ENCODE measurements around the gene ST6GAL2. TPM values are rescaled to one million over a fixed set of nuclear protein-coding genes. Genes with fewer than 3 reads are reported as not detected.

Gene ST6GAL2
- polyA plus RNA-seq, 3 donors: not detected

GRCh38 chr2:106886916-106887758 is 1.2 kb upstream of the ST6GAL2 start:
- H3K9ac ChIP-seq (ENCODE audit: insufficient read depth, low read length, poor library complexity, severe bottlenecking): no peak overlapping the region
- peaks cover 18 to 40% of the 10 kb centered on the region in 2 donors for H3K27me3 ChIP-seq (ENCODE audit: control insufficient read depth in 2 of 2, insufficient read depth in 2 of 2, low read length in 2 of 2)
- no peaks in the 10 kb centered on the region for H3K36me3 ChIP-seq (replicated peaks in 1 of 2; ENCODE audit: control insufficient read depth in 1 of 2, insufficient read depth in 2 of 2, low read length in 2 of 2)
- TF ChIP-seq CTCF (IDR thresholded peaks at IDR 0.05): no peak
- Mint-ChIP-seq H3K27me3 (ENCODE audit: low read depth in 3 of 3) (peaks cover 34 to 49% (median 47%) of the 10 kb centered on the region in 3 donors), H3K4me3 (peak overlapping the region in 1 of 2 donors; percentile 77), H3K9me3 (peaks cover 0 to 6% (median 0%) of the 10 kb centered on the region in 7 donors), H3K4me1 (peaks cover 3% of the 10 kb centered on the region), H3K36me3 (peaks cover 0 to 6% of the 10 kb centered on the region in 2 donors), H3K27ac (no peak overlapping the region)
- H3K4me1 ChIP-seq (ENCODE audit: control insufficient read depth in 1 of 2, insufficient read depth in 2 of 2, low read length in 2 of 2): no peaks in the 10 kb centered on the region
- H3K9me3 ChIP-seq (replicated peaks in 1 of 2; ENCODE audit: control insufficient read depth in 1 of 2, insufficient read depth in 1 of 2, low read length in 2 of 2): no peaks in the 10 kb centered on the region
- no peak overlapping the region for H2AFZ ChIP-seq (ENCODE audit: insufficient read depth, low read depth, low read length, poor library complexity, severe bottlenecking)
- no peaks in the 10 kb centered on the region for H3K79me2 ChIP-seq (ENCODE audit: insufficient read depth, low read length)
- intact Hi-C loops (cut with micrococcal nuclease): no loop called here
- H3K4me3 ChIP-seq (replicated peaks in 1 of 3; ENCODE audit: low read depth in 2 of 3, low read length in 3 of 3): no peak overlapping the region
- H3K27ac ChIP-seq (ENCODE audit: low read depth in 1 of 2, low read length in 2 of 2): no peak overlapping the region
- DNase-seq: no peak
- no peaks in the 10 kb centered on the region for H4K20me1 ChIP-seq (ENCODE audit: insufficient read depth, low read length)
- WGBS (ENCODE audit: insufficient coverage): under 1% methylated on average over 55 of the region's 71 CpGs
- no peak overlapping the region for H3K4me2 ChIP-seq (replicated peaks; ENCODE audit: extremely low read depth, low read length, poor library complexity, severe bottlenecking)

DNA sequence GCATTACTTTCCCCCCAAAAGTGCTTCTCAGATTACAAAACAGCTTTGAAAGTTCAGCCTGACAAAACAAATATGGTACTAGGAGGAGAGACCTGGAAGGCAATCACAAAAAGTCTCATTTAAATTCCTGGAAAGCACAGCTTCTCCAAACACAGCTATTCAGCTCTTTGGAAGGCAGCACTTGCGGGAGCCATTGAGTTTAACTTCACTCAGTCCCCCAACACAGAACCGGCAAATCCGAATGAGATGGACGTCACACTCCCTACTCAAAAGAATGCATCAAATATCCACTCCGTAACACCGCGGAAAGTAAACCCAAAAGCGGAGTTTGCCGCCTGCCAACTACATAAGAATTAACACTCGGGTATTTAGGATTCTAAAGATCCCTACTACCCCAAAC is 638 bp downstream of the ST6GAL2 start:
- Histone ChIP-seq H3K36me3 (replicated peaks in 1 of 2; ENCODE audit: control insufficient read depth in 1 of 2, insufficient read depth in 2 of 2, low read length in 2 of 2) (no peaks in the 10 kb centered on the region), H3K4me1 (ENCODE audit: control insufficient read depth in 1 of 2, insufficient read depth in 2 of 2, low read length in 2 of 2) (no peaks in the 10 kb centered on the region), H2AFZ (ENCODE audit: insufficient read depth, low read depth, low read length, poor library complexity, severe bottlenecking) (no peak overlapping the region), H3K4me2 (replicated peaks; ENCODE audit: extremely low read depth, low read length, poor library complexity, severe bottlenecking) (no peak overlapping the region), H3K9me3 (replicated peaks in 1 of 2; ENCODE audit: control insufficient read depth in 1 of 2, insufficient read depth in 1 of 2, low read length in 2 of 2) (no peaks in the 10 kb centered on the region), H3K27ac (ENCODE audit: low read depth in 1 of 2, low read length in 2 of 2) (no peak overlapping the region), H4K20me1 (ENCODE audit: insufficient read depth, low read length) (no peaks in the 10 kb centered on the region), H3K79me2 (ENCODE audit: insufficient read depth, low read length) (no peaks in the 10 kb centered on the region), H3K27me3 (ENCODE audit: control insufficient read depth in 2 of 2, insufficient read depth in 2 of 2, low read length in 2 of 2) (peaks cover 18 to 37% of the 10 kb centered on the region in 2 donors), H3K4me3 (replicated peaks in 1 of 3; ENCODE audit: low read depth in 2 of 3, low read length in 3 of 3) (no peak overlapping the region), H3K9ac (ENCODE audit: insufficient read depth, low read length, poor library complexity, severe bottlenecking) (no peak overlapping the region)
- 0% methylated on average over 5 of the region's 10 CpGs for WGBS (ENCODE audit: insufficient coverage)
- DNase-seq: no peak
- Mint-ChIP-seq H3K9me3 (peaks cover 0 to 6% (median 0%) of the 10 kb centered on the region in 7 donors), H3K27ac (no peak overlapping the region), H3K4me1 (peaks cover 3% of the 10 kb centered on the region), H3K27me3 (ENCODE audit: low read depth in 3 of 3) (peaks cover 34 to 49% (median 47%) of the 10 kb centered on the region in 3 donors), H3K4me3 (peak overlapping the region in 1 of 2 donors; percentile 79), H3K36me3 (peaks cover 0 to 6% of the 10 kb centered on the region in 2 donors)
- TF ChIP-seq CTCF (IDR thresholded peaks at IDR 0.05): no peak
- intact Hi-C loops (cut with micrococcal nuclease): no loop called here

Data from CD14-positive monocyte (primary cell).